CD4-positive, alpha-beta T cell (primary cell): Measurements from ENCODE around the gene GSDME. TPM values are rescaled to one million over a fixed set of nuclear protein-coding genes. Genes with fewer than 3 reads are reported as not detected.

ENCODE experiments used
- ATAC-seq: fragments of 200-7000 bp; cut with Tn5 transposase; one replicate; pipeline ENCODE4 v1.10.0; 2022; ENCODE audit warnings: mild to moderate bottlenecking; ENCODE audit not compliant: poor library complexity
- CTCF ChIA-PET: fragments of 350-600 bp; sonication (Branson Sonifier 250); formaldehyde crosslinking; loops from one replicate; lab custom pipeline; 2021; ENCODE audit warnings: antibody characterized with exemption, inconsistent platforms; lab: Charles Lee
- POLR2A ChIA-PET: fragments of 350-600 bp; sonication (Branson Sonifier 250); formaldehyde crosslinking; loops from one replicate; lab custom pipeline; 2021; ENCODE audit warnings: antibody characterized with exemption, inconsistent platforms; lab: Charles Lee
- DNase-seq, 14 experiments: peaks; one replicate each; pipeline ENCODE4 v3.0.0-alpha.2; 2013 to 2020; ENCODE audit warnings: mixed read lengths in 2 of 14
- H3K27ac ChIP-seq, 2 donors: one replicate each; pipeline versions ENCODE4 v1.5.1 to v1.7.0; 2013; ENCODE audit warnings: low read length in 2 of 2, low read depth in 1 of 2, mild to moderate bottlenecking in 1 of 2
- H3K27me3 ChIP-seq, 2 experiments: 1 replicate in 1 of 2; 2 replicates in 1 of 2; pipeline versions ENCODE4 v1.6.1 to v1.7.0; 2013; ENCODE audit warnings: low read length in 2 of 2, control low read depth in 1 of 2, mild to moderate bottlenecking in 1 of 2, moderate library complexity in 1 of 2; ENCODE audit not compliant: insufficient read depth in 2 of 2, control insufficient read depth in 1 of 2
- H3K36me3 ChIP-seq: one replicate; pipeline ENCODE4 v1.6.1; 2013; ENCODE audit warnings: low read length, control low read depth; ENCODE audit not compliant: insufficient read depth
- H3K4me1 ChIP-seq: one replicate; pipeline ENCODE4 v1.6.1; 2013; ENCODE audit warnings: low read length, control low read depth; ENCODE audit not compliant: insufficient read depth
- H3K4me3 ChIP-seq: one replicate; pipeline ENCODE4 v1.5.1; 2013; ENCODE audit warnings: mild to moderate bottlenecking, low read length, moderate library complexity
- H3K9me3 ChIP-seq, 2 experiments: 1 replicate in 1 of 2; 2 replicates in 1 of 2; pipeline versions ENCODE4 v1.6.1 to v1.7.0; 2013; ENCODE audit warnings: low read length in 2 of 2, mild to moderate bottlenecking in 2 of 2, control low read depth in 1 of 2, moderate library complexity in 1 of 2; ENCODE audit not compliant: control insufficient read depth in 1 of 2, insufficient read depth in 1 of 2
- H3K27ac Mint-ChIP-seq: one replicate; pipeline ENCODE4 v1.8.0; 2020; ENCODE audit warnings: mixed read lengths
- H3K27me3 Mint-ChIP-seq: one replicate; pipeline ENCODE4 v1.8.0; 2021; ENCODE audit warnings: mixed read lengths
- H3K36me3 Mint-ChIP-seq: one replicate; pipeline ENCODE4 v1.8.0; 2021; ENCODE audit warnings: low read depth, mixed read lengths
- H3K4me1 Mint-ChIP-seq: one replicate; pipeline ENCODE4 v1.8.0; 2021; ENCODE audit warnings: low read depth, mixed read lengths
- H3K4me3 Mint-ChIP-seq: one replicate; pipeline ENCODE4 v1.8.0; 2020; ENCODE audit warnings: mild to moderate bottlenecking, mixed read lengths
- H3K9me3 Mint-ChIP-seq: one replicate; pipeline ENCODE4 v1.8.0; 2020; ENCODE audit warnings: mixed read lengths
- intact Hi-C, 2 experiments: fragments of 100-400 bp; cut with DNase I in 1 of 2; cut with micrococcal nuclease in 1 of 2; formaldehyde crosslinking; loops; one replicate each; pipeline versions ENCODE4 v1.15.1 to v1.9.0; 2023 to 2025; cut with DNase I, micrococcal nuclease
- total RNA-seq, 174 experiments: library from RNA in 2 of 174; stranded (reverse) in 2 of 174; gene quantifications; one replicate each; pipeline ENCODE4 v1.2.3 and lab custom pipeline; 2021 to 2026
- TF ChIP-seq, protein P1 (sequence below): fragments of 200-600 bp; IDR thresholded peaks from one replicate; pipeline ENCODE4 v1.8.0; 2022; ENCODE audit warnings: antibody characterized with exemption, mild to moderate bottlenecking

GSDME gene
- total RNA-seq, 2 experiments from 2014 or later = 0.19 TPM; not detected in 1

DNA sequence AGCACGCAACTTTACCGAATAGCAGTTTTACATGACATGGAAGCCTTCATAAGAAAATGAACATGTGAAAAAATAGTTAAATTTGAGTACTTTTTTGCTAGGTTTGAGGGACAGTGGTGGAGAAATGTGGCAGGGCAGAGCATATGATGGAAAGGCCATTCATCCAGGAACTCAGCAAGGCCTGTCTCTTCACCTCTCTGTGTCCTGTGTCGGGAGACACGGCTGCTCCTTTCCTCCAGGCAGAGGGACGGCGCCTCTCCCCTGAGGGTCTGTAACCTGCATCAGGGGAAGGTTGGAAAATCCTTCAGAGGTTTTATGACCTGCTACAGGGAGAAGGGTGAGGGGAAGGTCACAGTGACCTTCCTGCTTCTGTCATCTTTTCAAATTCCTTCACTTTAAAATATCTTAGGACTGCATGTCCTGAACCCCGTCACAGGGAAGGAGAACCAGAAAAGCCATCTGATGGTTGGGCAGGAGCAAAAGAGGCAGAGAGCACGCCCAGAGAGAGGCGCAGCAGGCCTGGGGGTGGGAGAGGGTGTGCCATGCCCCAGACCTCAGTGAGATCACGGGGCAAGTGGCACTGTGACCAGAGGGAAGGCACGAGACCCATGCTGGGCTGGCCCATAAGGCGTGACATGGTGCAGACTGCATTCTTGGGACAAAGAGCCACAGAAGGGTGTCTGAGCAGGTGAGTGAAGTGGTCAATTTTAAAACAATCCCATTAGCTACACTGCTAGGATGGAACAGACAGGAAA, 44.0 kb downstream of the GSDME start:
- Mint-ChIP-seq H3K36me3 (no peaks in the 10 kb centered on the region), H3K27ac (no peak overlapping the region)

GRCh38 chr7:24709585-24710360, 47.5 kb downstream of the GSDME start:
- no peak overlapping the region for H3K27ac Mint-ChIP-seq
- TF ChIP-seq, protein P1, sequence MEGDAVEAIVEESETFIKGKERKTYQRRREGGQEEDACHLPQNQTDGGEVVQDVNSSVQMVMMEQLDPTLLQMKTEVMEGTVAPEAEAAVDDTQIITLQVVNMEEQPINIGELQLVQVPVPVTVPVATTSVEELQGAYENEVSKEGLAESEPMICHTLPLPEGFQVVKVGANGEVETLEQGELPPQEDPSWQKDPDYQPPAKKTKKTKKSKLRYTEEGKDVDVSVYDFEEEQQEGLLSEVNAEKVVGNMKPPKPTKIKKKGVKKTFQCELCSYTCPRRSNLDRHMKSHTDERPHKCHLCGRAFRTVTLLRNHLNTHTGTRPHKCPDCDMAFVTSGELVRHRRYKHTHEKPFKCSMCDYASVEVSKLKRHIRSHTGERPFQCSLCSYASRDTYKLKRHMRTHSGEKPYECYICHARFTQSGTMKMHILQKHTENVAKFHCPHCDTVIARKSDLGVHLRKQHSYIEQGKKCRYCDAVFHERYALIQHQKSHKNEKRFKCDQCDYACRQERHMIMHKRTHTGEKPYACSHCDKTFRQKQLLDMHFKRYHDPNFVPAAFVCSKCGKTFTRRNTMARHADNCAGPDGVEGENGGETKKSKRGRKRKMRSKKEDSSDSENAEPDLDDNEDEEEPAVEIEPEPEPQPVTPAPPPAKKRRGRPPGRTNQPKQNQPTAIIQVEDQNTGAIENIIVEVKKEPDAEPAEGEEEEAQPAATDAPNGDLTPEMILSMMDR = no peak
- no peaks in the 10 kb centered on the region for H3K4me1 Mint-ChIP-seq
- no peak overlapping the region for H3K4me3 Mint-ChIP-seq
- no peaks in the 10 kb centered on the region for H3K36me3 Mint-ChIP-seq
- peaks cover 0 to 8% of the 10 kb centered on the region in 2 experiments for H3K27me3 ChIP-seq
- H3K36me3 ChIP-seq = no peaks in the 10 kb centered on the region
- peaks cover 21% of the 10 kb centered on the region for H3K27me3 Mint-ChIP-seq
- ChIA-PET POLR2A (no interaction called here), CTCF (no interaction called here)
- H3K4me3 ChIP-seq = no peak overlapping the region
- no peaks in the 10 kb centered on the region for H3K9me3 ChIP-seq
- H3K9me3 Mint-ChIP-seq = no peaks in the 10 kb centered on the region
- intact Hi-C loops = no loop called here
- no peak overlapping the region for H3K27ac ChIP-seq
- ATAC-seq (no peak), DNase-seq (no peak)
- H3K4me1 ChIP-seq = no peaks in the 10 kb centered on the region

More for the DNA sequence above, 44.0 kb downstream of the GSDME start:
- intact Hi-C loops = no loop called here
- POLR2A ChIA-PET = no interaction called here
- DNase-seq = no peak
- Histone ChIP-seq H3K36me3 (no peaks in the 10 kb centered on the region), H3K4me3 (no peak overlapping the region), H3K9me3 (no peaks in the 10 kb centered on the region), H3K27me3 (peaks cover 0 to 10% of the 10 kb centered on the region in 2 experiments), H3K4me1 (no peaks in the 10 kb centered on the region), H3K27ac (no peak overlapping the region)
- no peaks in the 10 kb centered on the region for H3K9me3 Mint-ChIP-seq
- ATAC-seq = no peak
- H3K4me1 Mint-ChIP-seq = no peaks in the 10 kb centered on the region
- CTCF ChIA-PET = no interaction called here
- H3K4me3 Mint-ChIP-seq = no peak overlapping the region
- TF ChIP-seq, protein P1 = no peak
- H3K27me3 Mint-ChIP-seq = peaks cover 40% of the 10 kb centered on the region

DNA sequence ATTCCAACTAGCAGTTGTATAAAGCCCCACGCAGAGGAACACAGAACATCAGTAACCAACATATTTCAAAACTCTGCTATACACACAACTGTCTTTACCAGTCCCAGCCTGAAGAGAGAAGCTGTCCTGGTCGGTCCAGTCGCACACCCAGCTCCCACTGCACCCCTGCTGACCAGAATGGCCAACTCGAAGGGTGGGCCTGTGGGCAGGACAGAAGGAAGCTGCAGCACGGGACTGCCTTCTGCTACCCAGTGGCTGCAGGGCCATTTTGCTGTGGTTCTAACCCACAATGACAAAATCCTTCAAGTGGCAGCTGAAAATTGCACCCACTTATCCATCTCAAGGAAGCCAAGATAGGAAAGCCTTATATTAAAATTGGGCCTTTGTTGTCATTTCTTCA, 48.2 kb downstream of the GSDME start:
- DNase-seq (no peak), ATAC-seq (no peak)
- no peak overlapping the region for H3K27ac Mint-ChIP-seq
- Histone ChIP-seq H3K27me3 (peaks cover 0 to 7% of the 10 kb centered on the region in 2 experiments), H3K4me1 (no peaks in the 10 kb centered on the region), H3K36me3 (no peaks in the 10 kb centered on the region), H3K27ac (no peak overlapping the region), H3K9me3 (no peaks in the 10 kb centered on the region), H3K4me3 (no peak overlapping the region)
- intact Hi-C loops = no loop called here
- ChIA-PET CTCF (no interaction called here), POLR2A (no interaction called here)
- H3K4me1 Mint-ChIP-seq = no peaks in the 10 kb centered on the region
- H3K36me3 Mint-ChIP-seq = no peaks in the 10 kb centered on the region
- TF ChIP-seq, protein P1 = no peak
- H3K27me3 Mint-ChIP-seq = peaks cover 18% of the 10 kb centered on the region
- H3K4me3 Mint-ChIP-seq = no peak overlapping the region
- no peaks in the 10 kb centered on the region for H3K9me3 Mint-ChIP-seq
